HEK293T (cell line): ENCODE measurements around the gene SLC25A25.

Experiments used
- ARNT ChIP-seq: fragments of 450-650 bp; IDR thresholded peaks from 2 replicates; pipeline ENCODE4 v1.6.1; 2017; ENCODE audit warnings: mild to moderate bottlenecking
- BHLHE40 ChIP-seq: fragments of 450-650 bp; IDR thresholded peaks from 2 replicates; pipeline ENCODE4 v1.6.1; 2016; ENCODE audit warnings: mild to moderate bottlenecking, moderate library complexity, borderline replicate concordance
- FOXK2 ChIP-seq: fragments of 450-650 bp; IDR thresholded peaks from 2 replicates; pipeline ENCODE4 v1.6.1; 2016; ENCODE audit warnings: mild to moderate bottlenecking
- FOXM1 ChIP-seq: fragments of 450-650 bp; IDR thresholded peaks from 2 replicates; pipeline ENCODE4 v1.6.1; 2017; ENCODE audit warnings: mild to moderate bottlenecking, borderline replicate concordance
- L3MBTL2 ChIP-seq: fragments of 450-650 bp; conservative IDR thresholded peaks from 2 replicates; pipeline ENCODE4 v1.6.1; 2016; ENCODE audit warnings: mild to moderate bottlenecking
- LEF1 ChIP-seq: fragments of 450-650 bp; IDR thresholded peaks from 2 replicates; pipeline ENCODE4 v1.6.1; 2017; ENCODE audit warnings: mild to moderate bottlenecking, borderline replicate concordance
- SUZ12 ChIP-seq: fragments of 450-650 bp; IDR thresholded peaks from 2 replicates; pipeline ENCODE4 v1.6.1; 2016; ENCODE audit warnings: mild to moderate bottlenecking
- TARDBP ChIP-seq: fragments of 450-650 bp; IDR thresholded peaks from 2 replicates; pipeline ENCODE4 v1.6.1; 2016
- ZNF384 ChIP-seq: fragments of 450-650 bp; IDR thresholded peaks from 2 replicates; pipeline ENCODE4 v1.6.1; 2016

- no peak for TF ChIP-seq SUZ12
- TF ChIP-seq LEF1: no peak
- TF ChIP-seq FOXM1: no peak
- TF ChIP-seq BHLHE40: no peak
- no peak for TF ChIP-seq L3MBTL2
- TF ChIP-seq ARNT: no peak
- no peak for TF ChIP-seq FOXK2
- TF ChIP-seq ZNF384: no peak
- no peak for TF ChIP-seq TARDBP
Measured at GRCh38 chr9:128081056-128081455, 13.0 kb downstream of the SLC25A25 start.
